DND-41 (cell line): ENCODE data around the gene USP34.
A peak's percentile ranks its signal among the peaks of the same experiment; 100 is the strongest.

Experiments
- ATAC-seq: fragments of 200-7000 bp; cut with Tn5 transposase; 3 replicates; pipeline ENCODE4 v1.9.1; 2021; ENCODE audit warnings: low read depth; ENCODE audit not compliant: insufficient read depth
- DNase-seq: peaks from one replicate; pipeline ENCODE4 v3.0.0-alpha.2; 2020
- H2AFZ ChIP-seq: 2 replicates; pipeline ENCODE4 v1.6.0; 2012; ENCODE audit warnings: low read depth, low read length
- H3K27ac ChIP-seq: 2 replicates; pipeline ENCODE4 v1.5.1; 2012; ENCODE audit warnings: low read length, inconsistent platforms
- H3K27me3 ChIP-seq: fragments of 200-600 bp; sonication (generic); 2 replicates; pipeline ENCODE4 v1.6.0; 2012; ENCODE audit warnings: low read length, mild to moderate bottlenecking, inconsistent platforms; ENCODE audit not compliant: insufficient read depth, poor library complexity
- H3K36me3 ChIP-seq: 2 replicates; pipeline ENCODE4 v1.5.1; 2012; ENCODE audit warnings: low read length, inconsistent platforms; ENCODE audit not compliant: insufficient read depth
- H3K4me1 ChIP-seq: 2 replicates; pipeline ENCODE4 v1.5.1; 2012; ENCODE audit warnings: mild to moderate bottlenecking, low read length; ENCODE audit not compliant: insufficient read depth
- H3K4me2 ChIP-seq: 2 replicates; pipeline ENCODE4 v1.6.0; 2012; ENCODE audit warnings: mild to moderate bottlenecking, moderate library complexity, low read length, inconsistent platforms; ENCODE audit not compliant: insufficient read depth
- H3K4me3 ChIP-seq, 2 experiments: fragments of 200-600 bp in 1 of 2; shearing (Covaris generic) in 1 of 2; 2 replicates each; pipeline ENCODE4 v1.5.1; 2012 to 2016; ENCODE audit warnings: inconsistent platforms in 2 of 2, low read length in 2 of 2, mild to moderate bottlenecking in 2 of 2, low read depth in 1 of 2, moderate library complexity in 1 of 2
- H3K79me2 ChIP-seq: 2 replicates; pipeline ENCODE4 v1.6.0; 2012; ENCODE audit warnings: low read length, inconsistent platforms; ENCODE audit not compliant: insufficient read depth
- H3K9ac ChIP-seq: 2 replicates; pipeline ENCODE4 v1.6.0; 2012; ENCODE audit warnings: low read depth, mild to moderate bottlenecking, inconsistent platforms, low read length, moderate library complexity
- H3K9me3 ChIP-seq: 2 replicates; pipeline ENCODE4 v1.5.1; 2012; ENCODE audit warnings: low read length, moderate library complexity, mild to moderate bottlenecking, inconsistent platforms; ENCODE audit not compliant: insufficient read depth, severe bottlenecking
- H4K20me1 ChIP-seq: 2 replicates; pipeline ENCODE4 v1.6.0; 2012; ENCODE audit warnings: low read length; ENCODE audit not compliant: insufficient read depth
- EZH2 ChIP-seq: IDR thresholded peaks from 3 replicates; pipeline ENCODE4 v1.6.1; 2012; ENCODE audit warnings: borderline replicate concordance, low read depth, mild to moderate bottlenecking, moderate library complexity, low read length, inconsistent platforms; ENCODE audit not compliant: severe bottlenecking
- TF ChIP-seq, protein P1 (sequence below): IDR thresholded peaks from 2 replicates; pipeline ENCODE4 v1.5.1; 2012; ENCODE audit warnings: borderline replicate concordance, low read length, moderate library complexity, mild to moderate bottlenecking; ENCODE audit not compliant: poor library complexity, severe bottlenecking; ENCODE audit errors: extremely low read depth

USP34 gene

GRCh38 chr2:61178603-61179545, 292.0 kb downstream of the USP34 start:
- Histone ChIP-seq H3K27me3 (no peaks in the 10 kb centered on the region), H4K20me1 (peaks cover 31% of the 10 kb centered on the region), H3K27ac (peak overlapping the region; percentile 95), H3K4me1 (peaks cover 66% of the 10 kb centered on the region), H3K36me3 (peaks cover 51% of the 10 kb centered on the region), H3K79me2 (peaks cover 64% of the 10 kb centered on the region), H3K9me3 (no peaks in the 10 kb centered on the region), H3K4me2 (peak overlapping the region; percentile 96), H2AFZ (no peak overlapping the region), H3K4me3 (peak overlapping the region; percentile 75 to 89; a peak in 3 of 4 replicates), H3K9ac (peak overlapping the region; percentile 96)
- ATAC-seq (no peak), DNase-seq (peak; percentile 35)
- TF ChIP-seq EZH2 = no peak
- TF ChIP-seq, protein P1, sequence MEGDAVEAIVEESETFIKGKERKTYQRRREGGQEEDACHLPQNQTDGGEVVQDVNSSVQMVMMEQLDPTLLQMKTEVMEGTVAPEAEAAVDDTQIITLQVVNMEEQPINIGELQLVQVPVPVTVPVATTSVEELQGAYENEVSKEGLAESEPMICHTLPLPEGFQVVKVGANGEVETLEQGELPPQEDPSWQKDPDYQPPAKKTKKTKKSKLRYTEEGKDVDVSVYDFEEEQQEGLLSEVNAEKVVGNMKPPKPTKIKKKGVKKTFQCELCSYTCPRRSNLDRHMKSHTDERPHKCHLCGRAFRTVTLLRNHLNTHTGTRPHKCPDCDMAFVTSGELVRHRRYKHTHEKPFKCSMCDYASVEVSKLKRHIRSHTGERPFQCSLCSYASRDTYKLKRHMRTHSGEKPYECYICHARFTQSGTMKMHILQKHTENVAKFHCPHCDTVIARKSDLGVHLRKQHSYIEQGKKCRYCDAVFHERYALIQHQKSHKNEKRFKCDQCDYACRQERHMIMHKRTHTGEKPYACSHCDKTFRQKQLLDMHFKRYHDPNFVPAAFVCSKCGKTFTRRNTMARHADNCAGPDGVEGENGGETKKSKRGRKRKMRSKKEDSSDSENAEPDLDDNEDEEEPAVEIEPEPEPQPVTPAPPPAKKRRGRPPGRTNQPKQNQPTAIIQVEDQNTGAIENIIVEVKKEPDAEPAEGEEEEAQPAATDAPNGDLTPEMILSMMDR = no peak

DNA sequence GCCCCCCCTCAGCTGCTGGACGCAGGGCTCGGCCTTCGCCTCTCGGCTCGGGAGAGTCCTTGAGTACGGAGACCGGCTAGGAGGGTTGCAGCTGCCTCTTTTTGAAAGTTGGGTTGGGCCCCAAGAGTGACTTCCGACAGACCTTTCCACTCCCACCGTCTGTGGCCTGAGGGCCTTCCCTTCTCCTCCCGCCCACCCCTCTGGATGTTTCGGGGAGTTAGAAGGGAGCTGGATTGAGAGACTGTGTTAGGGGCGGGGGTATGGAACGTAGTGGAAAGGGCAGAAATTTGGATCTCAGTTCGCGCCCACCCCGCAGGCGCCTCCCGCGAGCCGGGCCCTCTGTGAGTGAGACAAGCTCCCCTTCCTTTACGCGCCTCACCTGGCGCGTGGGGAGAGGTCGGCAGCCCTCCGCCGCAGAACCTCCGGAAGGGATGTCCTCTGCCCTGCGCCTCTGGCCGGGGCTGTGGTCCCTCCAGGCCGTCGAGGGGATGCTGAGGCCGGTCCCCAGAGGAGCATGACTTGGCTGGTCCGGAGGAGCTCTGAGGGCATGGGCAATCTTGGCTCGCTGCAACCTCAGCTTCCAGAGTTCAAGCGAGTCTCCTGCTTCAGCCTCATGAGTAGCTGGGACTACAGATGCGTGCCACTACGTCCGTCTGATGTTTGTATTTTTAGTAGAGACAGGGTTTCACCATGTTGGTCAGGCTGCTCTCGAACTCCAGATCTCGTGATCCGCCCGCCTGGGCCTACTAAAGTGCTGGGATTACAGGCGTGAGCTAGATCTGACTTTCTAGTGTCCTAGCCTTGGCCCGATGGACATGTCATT, 292.9 kb downstream of the USP34 start:
- ATAC-seq = peak; percentile 38
- Histone ChIP-seq H3K27me3 (no peaks in the 10 kb centered on the region), H2AFZ (peak overlapping the region; percentile 90), H3K4me3 (peak overlapping the region; percentile 75 to 89), H3K27ac (peak overlapping the region; percentile 95), H3K79me2 (peaks cover 55% of the 10 kb centered on the region), H3K9me3 (no peaks in the 10 kb centered on the region), H3K36me3 (peaks cover 42% of the 10 kb centered on the region), H3K4me1 (peaks cover 57% of the 10 kb centered on the region), H4K20me1 (peaks cover 22% of the 10 kb centered on the region), H3K9ac (peak overlapping the region; percentile 96), H3K4me2 (peak overlapping the region; percentile 96)
- DNase-seq = peak; percentile 55
- TF ChIP-seq EZH2 = no peak
- TF ChIP-seq, protein P1 = no peak

- Histone ChIP-seq H3K4me2 (peak overlapping the region; percentile 96), H3K9ac (peak overlapping the region; percentile 96), H4K20me1 (peaks cover 22% of the 10 kb centered on the region), H3K4me1 (peaks cover 50% of the 10 kb centered on the region), H3K4me3 (peak overlapping the region; percentile 75 to 89), H3K27me3 (no peaks in the 10 kb centered on the region), H3K9me3 (no peaks in the 10 kb centered on the region), H3K79me2 (peaks cover 48% of the 10 kb centered on the region), H3K27ac (peak overlapping the region; percentile 95), H3K36me3 (peaks cover 34% of the 10 kb centered on the region), H2AFZ (peak overlapping the region; percentile 90)
- DNase-seq (peak; percentile 95), ATAC-seq (peak; percentile 86)
- TF ChIP-seq, protein P1 = no peak
- TF ChIP-seq EZH2 = no peak
Observed at GRCh38 chr2:61176755-61177726, 293.8 kb downstream of the USP34 start.
